ENCODE results near the gene KRT25. TPM values are rescaled to one million over a fixed set of nuclear protein-coding genes. Genes with fewer than 3 reads are reported as not detected.
"Not testable (repeated sequence)": the region's sequence is repeated elsewhere in the genome, so short reads cannot be mapped to it uniquely, and the experiment has no call there.

KRT25 gene
- total RNA-seq, 1 experiment from 2014 or later, result not detected

- H3K27me3 ChIP-seq, result no peaks in the 10 kb centered on the region
Measured at GRCh38 chr17:40777459-40777858, 22.3 kb upstream of the KRT25 start.

GRCh38 chr17:40775945-40776344 is 20.8 kb upstream of the KRT25 start:
- H3K27me3 ChIP-seq, result peaks cover 4% of the 10 kb centered on the region; the same call in 1 of the 2 replicates
- H3K9me3 ChIP-seq (replicated peaks), result no peaks in the 10 kb centered on the region
- no peaks in the 10 kb centered on the region for H3K4me1 ChIP-seq
- no peaks in the 10 kb centered on the region for H3K36me3 ChIP-seq
- H3K27ac ChIP-seq, result no peak overlapping the region
- DNase-seq, result no peak
- no peak overlapping the region for H3K4me3 ChIP-seq

More at GRCh38 chr17:40777459-40777858, 22.3 kb upstream of the KRT25 start:
- no peaks in the 10 kb centered on the region for H3K36me3 ChIP-seq
- DNase-seq, result peak in 1 of 2 experiments; percentile 9
- no peak overlapping the region for H3K4me3 ChIP-seq
- H3K4me1 ChIP-seq, result no peaks in the 10 kb centered on the region
- no peaks in the 10 kb centered on the region for H3K9me3 ChIP-seq (replicated peaks)
- no peak overlapping the region for H3K27ac ChIP-seq

GRCh38 chr17:40772101-40772500 is 17.0 kb upstream of the KRT25 start, which contains the start of gene KRT26:
KRT26 (minus strand) TSS chr17:40772201; CDS start chr17:40772113, 88 bp downstream.
- Histone ChIP-seq H3K4me3 (no peak within 1 kb of the TSS), H3K9me3 (replicated peaks) (no peaks in the 10 kb centered on the region), H3K36me3 (no peaks in the 10 kb centered on the region), H3K4me1 (no peaks in the 10 kb centered on the region), H3K27me3 (peaks cover 4% of the 10 kb centered on the region; the same call in 1 of the 2 replicates), H3K27ac (no peak within 1 kb of the TSS)
- no peak for DNase-seq

GRCh38 chr17:40765657-40766056 is 10.5 kb upstream of the KRT25 start:
- Histone ChIP-seq H3K27ac (no peak overlapping the region), H3K4me1 (no peaks in the 10 kb centered on the region), H3K4me3 (no peak overlapping the region), H3K36me3 (no peaks in the 10 kb centered on the region), H3K9me3 (replicated peaks) (peaks cover 1% of the 10 kb centered on the region; the same call in 1 of the 2 replicates), H3K27me3 (no peaks in the 10 kb centered on the region)
- no peak for DNase-seq

GRCh38 chr17:40763752-40764151 is 8.6 kb upstream of the KRT25 start:
- Histone ChIP-seq H3K4me3 (no peak overlapping the region), H3K4me1 (no peaks in the 10 kb centered on the region), H3K36me3 (no peaks in the 10 kb centered on the region), H3K27me3 (no peaks in the 10 kb centered on the region), H3K9me3 (replicated peaks) (peaks cover 16% of the 10 kb centered on the region; the same call in 1 of the 2 replicates), H3K27ac (no peak overlapping the region)
- no peak for DNase-seq

- DNase-seq, result no peak
- Histone ChIP-seq H3K4me3 (no peak overlapping the region), H3K36me3 (no peaks in the 10 kb centered on the region), H3K9me3 (replicated peaks) (peaks cover 16% of the 10 kb centered on the region; the same call in 1 of the 2 replicates), H3K27me3 (no peaks in the 10 kb centered on the region), H3K4me1 (no peaks in the 10 kb centered on the region), H3K27ac (no peak overlapping the region)
Measured at GRCh38 chr17:40760105-40761016, 5.2 kb upstream of the KRT25 start.

- Histone ChIP-seq H3K36me3 (no peaks in the 10 kb centered on the region), H3K4me1 (no peaks in the 10 kb centered on the region), H3K27me3 (no peaks in the 10 kb centered on the region), H3K27ac (no peak overlapping the region), H3K9me3 (replicated peaks) (no peaks in the 10 kb centered on the region), H3K4me3 (no peak overlapping the region)
- no peak for DNase-seq
Measured at GRCh38 chr17:40753804-40754203, 1.3 kb downstream of the KRT25 start.

- Histone ChIP-seq H3K4me1 (no peaks in the 10 kb centered on the region), H3K9me3 (replicated peaks) (no peaks in the 10 kb centered on the region), H3K36me3 (no peaks in the 10 kb centered on the region), H3K27ac (no peak overlapping the region), H3K27me3 (no peaks in the 10 kb centered on the region), H3K4me3 (no peak overlapping the region)
- no peak for DNase-seq
Measured at GRCh38 chr17:40751065-40751464, 4.1 kb downstream of the KRT25 start.

- no peak for DNase-seq
- H3K27me3 ChIP-seq, result no peaks in the 10 kb centered on the region
- H3K27ac ChIP-seq, result no peak overlapping the region
- H3K36me3 ChIP-seq, result no peaks in the 10 kb centered on the region
- no peak overlapping the region for H3K4me3 ChIP-seq
- no peaks in the 10 kb centered on the region for H3K4me1 ChIP-seq
- no peaks in the 10 kb centered on the region for H3K9me3 ChIP-seq (replicated peaks)
Measured at GRCh38 chr17:40750391-40750790, 4.7 kb downstream of the KRT25 start.

GRCh38 chr17:40748666-40749065 is 6.5 kb downstream of the KRT25 start:
- not testable (repeated sequence) for H3K9me3 ChIP-seq (replicated peaks); H3K27me3 ChIP-seq; H3K4me1 ChIP-seq; H3K27ac ChIP-seq; H3K4me3 ChIP-seq; DNase-seq; H3K36me3 ChIP-seq

DNA sequence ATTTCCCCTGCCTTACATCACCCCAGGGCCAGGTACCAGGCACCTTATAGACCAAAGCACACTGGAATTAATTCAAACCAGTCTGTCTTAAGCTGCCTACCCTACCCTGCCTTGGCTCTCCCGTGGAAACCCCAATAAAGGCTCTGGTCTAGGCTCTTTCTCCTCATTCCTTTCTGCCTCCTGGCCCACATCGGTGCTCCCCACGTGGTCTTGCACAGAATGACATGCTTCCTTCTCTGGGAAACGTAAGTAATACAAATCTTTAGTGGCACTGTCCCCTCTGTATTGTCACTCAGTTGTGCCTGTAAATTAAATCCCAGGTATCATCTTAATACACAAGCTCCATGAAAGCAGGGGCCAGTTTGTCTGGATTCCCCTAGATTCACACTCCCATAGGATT is 16.6 kb downstream of the KRT25 start:
- Histone ChIP-seq H3K4me1 (no peaks in the 10 kb centered on the region), H3K27me3 (peaks cover 2% of the 10 kb centered on the region; the same call in 1 of the 2 replicates), H3K9me3 (replicated peaks) (peaks cover 3% of the 10 kb centered on the region; the same call in 1 of the 2 replicates), H3K36me3 (no peaks in the 10 kb centered on the region), H3K4me3 (no peak overlapping the region), H3K27ac (no peak overlapping the region)
- no peak for DNase-seq

DNA sequence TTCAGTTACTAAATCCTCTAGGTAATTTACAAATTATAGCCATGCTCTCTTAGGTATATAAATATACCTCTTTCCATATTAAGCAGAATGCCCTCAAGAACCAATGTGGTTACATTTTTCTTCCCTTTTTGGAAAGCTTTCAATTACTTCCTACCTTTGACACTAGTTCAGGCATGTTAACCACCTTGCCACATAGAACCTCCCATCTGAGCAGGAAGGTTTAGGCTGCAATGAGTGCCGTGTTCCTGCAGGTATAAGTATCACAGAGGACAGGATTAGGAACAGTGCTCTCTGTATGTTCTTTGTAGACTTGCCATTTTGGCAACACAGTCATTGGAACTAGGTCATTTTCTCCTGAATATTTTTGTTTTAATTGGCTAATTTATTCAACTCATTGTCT is 20.1 kb downstream of the KRT25 start:
- H3K36me3 ChIP-seq, result no peaks in the 10 kb centered on the region
- H3K9me3 ChIP-seq (replicated peaks), result no peaks in the 10 kb centered on the region
- H3K27ac ChIP-seq, result no peak overlapping the region
- no peaks in the 10 kb centered on the region for H3K4me1 ChIP-seq
- H3K27me3 ChIP-seq, result peaks cover 2% of the 10 kb centered on the region; the same call in 1 of the 2 replicates
- H3K4me3 ChIP-seq, result no peak overlapping the region
- DNase-seq, result no peak

DNA sequence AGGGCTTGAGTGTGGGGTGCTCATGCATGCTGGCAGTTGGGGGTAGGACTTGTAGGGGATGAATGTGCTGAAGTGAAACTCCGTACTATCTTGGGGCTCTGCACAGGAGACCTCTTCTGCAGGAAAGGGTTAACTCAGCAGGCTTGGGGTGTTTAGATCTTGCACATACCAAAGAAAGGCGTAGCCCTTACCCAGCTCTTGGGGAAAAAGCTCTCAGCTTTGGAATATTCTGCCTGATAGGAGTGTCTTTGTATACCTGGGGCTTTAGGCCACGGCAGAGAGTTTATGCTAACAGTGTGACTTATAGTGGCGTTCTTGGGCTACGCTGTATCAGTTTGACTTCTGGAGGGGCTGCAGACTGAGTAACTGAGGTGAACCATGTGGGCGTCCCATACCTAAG is 21.1 kb downstream of the KRT25 start:
- Histone ChIP-seq H3K4me1 (no peaks in the 10 kb centered on the region), H3K4me3 (no peak overlapping the region), H3K27ac (no peak overlapping the region), H3K9me3 (replicated peaks) (no peaks in the 10 kb centered on the region), H3K36me3 (no peaks in the 10 kb centered on the region), H3K27me3 (peaks cover under 1% of the 10 kb centered on the region; the same call in 1 of the 2 replicates)
- DNase-seq, result no peak

DNA sequence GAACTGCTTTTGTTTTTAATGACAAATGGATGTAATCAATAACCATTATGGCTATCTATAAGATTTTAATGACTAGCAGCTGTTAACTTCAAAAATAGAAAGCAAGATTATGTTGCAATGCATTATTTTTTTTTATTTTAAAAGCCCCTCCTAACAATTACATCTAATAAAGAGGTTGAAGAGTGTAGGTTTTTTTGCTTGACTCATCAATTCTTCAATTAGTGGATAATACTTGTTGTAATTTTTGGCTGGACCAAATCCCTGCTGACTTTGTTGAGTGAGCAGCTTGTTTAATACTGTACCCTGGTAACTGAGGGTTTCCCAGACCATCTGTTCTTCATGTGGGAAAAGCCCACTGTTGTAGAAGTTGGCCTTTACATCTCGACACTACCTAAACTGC is 24.2 kb downstream of the KRT25 start:
- no peaks in the 10 kb centered on the region for H3K9me3 ChIP-seq (replicated peaks)
- no peak overlapping the region for H3K4me3 ChIP-seq
- H3K36me3 ChIP-seq, result no peaks in the 10 kb centered on the region
- DNase-seq, result no peak
- no peaks in the 10 kb centered on the region for H3K27me3 ChIP-seq
- no peak overlapping the region for H3K27ac ChIP-seq
- H3K4me1 ChIP-seq, result no peaks in the 10 kb centered on the region

GRCh38 chr17:40727447-40728231 is 27.5 kb downstream of the KRT25 start:
- no peak overlapping the region for H3K4me3 ChIP-seq
- no peaks in the 10 kb centered on the region for H3K9me3 ChIP-seq (replicated peaks)
- H3K27me3 ChIP-seq, result no peaks in the 10 kb centered on the region
- DNase-seq, result no peak
- H3K36me3 ChIP-seq, result no peaks in the 10 kb centered on the region
- no peak overlapping the region for H3K27ac ChIP-seq
- no peaks in the 10 kb centered on the region for H3K4me1 ChIP-seq

Measured in SJCRH30 (cell line).